GM18498 (cell line): ENCODE results near the gene POLDIP2.

ENCODE experiments used
- ATAC-seq: cut with Tn5 transposase; IDR thresholded peaks from one replicate; pipeline ENCODE4 v1.9.1; 2021; ENCODE audit warnings: mild to moderate bottlenecking, moderate library complexity; ENCODE audit not compliant: unreplicated experiment

The POLDIP2 gene

DNA sequence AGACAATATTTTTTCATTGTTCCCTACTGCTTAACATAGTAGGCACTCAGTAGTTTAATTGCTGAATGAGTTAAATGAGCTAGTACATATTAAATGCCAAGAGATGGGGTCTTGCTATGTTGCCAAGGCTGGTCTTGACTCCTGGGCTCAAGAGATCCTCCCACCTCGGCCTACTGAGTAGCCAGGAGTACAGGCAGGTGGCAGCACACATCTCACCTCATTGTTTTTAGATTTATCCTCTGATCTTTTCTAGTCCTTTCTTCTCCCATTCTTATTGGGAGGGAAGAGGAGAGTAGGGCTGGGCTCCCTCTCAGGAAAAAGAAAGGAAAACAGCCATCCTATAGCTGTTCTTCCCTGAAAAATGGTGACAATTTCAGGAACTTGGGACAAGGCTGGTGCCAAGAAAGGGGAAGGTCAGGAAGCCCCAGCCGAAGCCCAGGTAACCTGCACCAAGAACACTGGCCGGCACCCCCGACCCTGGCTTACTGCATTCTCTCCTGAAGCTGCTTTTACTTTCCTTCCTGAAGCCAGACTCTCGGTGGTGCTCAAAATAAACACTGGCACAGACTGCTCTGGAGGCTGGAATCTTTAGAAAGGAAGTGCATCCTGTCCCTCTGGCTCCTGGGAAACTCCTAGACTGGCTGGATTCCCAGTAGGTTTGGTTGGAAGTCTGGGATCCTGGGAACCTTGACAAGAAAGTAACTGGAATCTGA, 19.1 kb downstream of the POLDIP2 start:
- no peak for ATAC-seq

DNA sequence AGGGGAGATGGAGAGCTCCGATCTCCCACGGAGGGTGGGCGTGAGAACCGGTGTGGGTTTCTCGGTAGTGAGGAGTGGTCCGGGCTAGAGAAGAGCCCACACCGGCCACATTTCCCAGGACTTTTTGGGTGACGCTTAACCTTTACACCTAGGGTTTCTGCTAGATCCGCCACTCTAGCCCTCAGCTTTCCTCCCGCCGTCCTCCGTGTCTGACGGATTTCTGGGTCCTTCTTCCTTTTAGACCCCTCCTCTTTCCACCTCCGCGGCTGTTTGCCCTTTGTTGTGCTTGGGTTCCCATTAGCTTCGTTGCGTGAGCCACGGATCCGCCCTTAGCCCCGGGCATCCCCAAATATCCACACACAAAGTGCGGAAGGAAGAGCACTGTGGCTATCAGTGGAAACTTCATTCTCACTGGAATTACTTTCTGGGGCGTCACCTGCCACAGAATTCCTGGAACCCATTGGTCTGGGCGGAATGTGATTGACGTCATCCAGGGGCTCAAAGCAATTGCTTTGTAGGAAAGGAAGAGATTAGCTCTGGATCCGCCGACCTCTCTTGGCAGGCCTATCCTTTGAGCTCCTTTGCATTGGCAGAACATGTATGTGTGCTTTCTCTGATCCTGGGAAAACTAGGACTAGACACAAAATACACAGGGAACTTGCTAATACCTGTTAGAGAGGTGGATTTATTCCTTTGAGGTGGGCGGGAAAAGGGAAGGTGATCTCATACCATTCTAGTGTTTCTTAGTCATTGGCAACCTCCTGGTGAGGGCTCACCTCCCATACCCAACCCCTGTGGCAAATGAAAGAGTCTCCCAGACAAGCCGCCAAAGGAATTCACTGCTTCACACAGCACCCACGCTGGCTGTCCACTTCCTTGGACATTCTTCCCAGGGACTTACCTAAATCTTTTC, 21.1 kb downstream of the POLDIP2 start:
- ATAC-seq = no peak

DNA sequence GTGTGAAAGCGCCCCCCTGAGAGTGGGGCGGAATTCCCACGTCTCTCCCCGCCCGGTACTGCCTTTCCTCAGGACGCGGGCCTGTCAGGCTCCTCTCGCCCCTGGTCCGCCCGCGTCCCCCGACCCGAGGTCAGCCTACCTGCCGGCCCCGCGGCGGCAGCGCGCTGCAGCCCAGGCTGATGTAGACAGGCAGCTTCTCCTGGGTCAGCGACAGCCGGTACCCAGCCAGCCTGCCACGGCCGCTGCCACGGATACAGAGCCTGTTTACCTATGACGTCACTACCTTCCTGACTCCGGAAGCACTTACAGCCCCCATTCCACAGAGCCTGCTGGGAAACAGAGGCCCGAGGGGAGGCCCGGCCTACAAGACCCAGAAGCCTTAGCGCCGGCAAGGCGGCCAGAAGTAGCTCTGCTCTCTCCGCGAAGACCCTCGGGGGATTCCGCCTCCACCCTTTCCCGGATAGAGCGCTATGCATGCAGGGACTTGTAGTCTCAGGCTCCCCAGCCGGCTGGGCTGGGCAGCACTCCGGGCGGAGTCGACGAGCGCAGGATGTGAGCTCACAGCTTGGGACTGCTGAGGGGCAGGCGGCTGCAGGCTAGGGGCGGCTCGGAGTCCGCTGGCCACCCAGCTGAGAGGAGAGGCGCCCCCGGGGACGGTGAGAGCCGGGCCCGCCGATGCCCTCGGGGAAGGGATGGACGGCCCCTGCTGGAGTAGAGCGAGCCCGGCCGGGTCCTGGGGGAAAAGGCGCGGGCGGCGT, 21.9 kb downstream of the POLDIP2 start, which contains the start of the genes IFT20 and TNFAIP1:
Gene IFT20, minus strand, starts transcription at position 272 of the 758 bp plus-strand sequence. CDS start 3,487 bp downstream, outside the sequence.
Gene TNFAIP1, plus strand, starts transcription at position 561 of the 758 bp plus-strand sequence. CDS start 3,761 bp downstream, outside the sequence.
- ATAC-seq = peak; percentile 96

DNA sequence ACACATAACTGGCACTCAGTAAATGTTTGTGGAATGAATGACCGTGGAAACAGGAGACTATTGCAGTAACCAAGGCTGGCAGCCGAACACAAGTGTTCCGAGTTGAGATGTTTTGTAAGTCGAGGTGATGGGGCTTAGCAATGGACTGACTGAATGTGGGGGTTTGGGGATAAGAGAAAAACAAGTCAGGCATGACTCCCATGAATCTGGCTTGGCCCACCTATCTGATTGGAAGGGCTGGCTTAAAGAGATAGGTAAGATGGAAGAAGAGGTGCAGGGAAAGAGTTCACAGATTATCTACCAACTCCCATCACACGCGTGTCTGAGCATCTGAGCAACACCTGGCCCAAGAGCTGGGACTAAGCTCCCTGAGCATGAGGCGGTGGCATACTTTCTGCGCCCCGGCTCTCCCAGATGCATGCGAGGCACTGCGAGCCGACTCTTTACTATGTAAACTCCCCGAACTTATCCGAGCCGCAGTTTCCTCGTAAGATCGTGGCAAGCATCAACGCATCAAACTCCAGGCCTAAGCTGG, 22.6 kb downstream of the POLDIP2 start:
- no peak for ATAC-seq

DNA sequence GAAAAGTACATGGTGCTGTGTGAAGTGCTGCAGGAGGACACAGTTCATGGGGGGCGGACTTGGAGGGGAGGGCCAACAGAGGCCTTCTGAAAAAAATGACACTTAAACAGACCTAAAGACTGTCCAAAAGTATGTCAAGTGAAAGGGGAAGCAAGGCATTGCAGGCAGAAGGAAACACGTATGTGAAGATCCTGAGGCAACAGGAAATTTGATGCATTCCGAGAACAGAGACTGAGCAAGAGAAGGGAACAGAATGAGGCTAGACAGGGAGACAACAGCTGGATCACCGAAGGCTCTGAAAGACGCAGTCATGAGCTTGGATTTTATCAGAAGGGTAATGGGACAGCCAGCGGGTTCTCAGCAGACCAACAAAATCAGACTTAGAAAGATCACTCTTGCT, 23.2 kb downstream of the POLDIP2 start:
- ATAC-seq = no peak

DNA sequence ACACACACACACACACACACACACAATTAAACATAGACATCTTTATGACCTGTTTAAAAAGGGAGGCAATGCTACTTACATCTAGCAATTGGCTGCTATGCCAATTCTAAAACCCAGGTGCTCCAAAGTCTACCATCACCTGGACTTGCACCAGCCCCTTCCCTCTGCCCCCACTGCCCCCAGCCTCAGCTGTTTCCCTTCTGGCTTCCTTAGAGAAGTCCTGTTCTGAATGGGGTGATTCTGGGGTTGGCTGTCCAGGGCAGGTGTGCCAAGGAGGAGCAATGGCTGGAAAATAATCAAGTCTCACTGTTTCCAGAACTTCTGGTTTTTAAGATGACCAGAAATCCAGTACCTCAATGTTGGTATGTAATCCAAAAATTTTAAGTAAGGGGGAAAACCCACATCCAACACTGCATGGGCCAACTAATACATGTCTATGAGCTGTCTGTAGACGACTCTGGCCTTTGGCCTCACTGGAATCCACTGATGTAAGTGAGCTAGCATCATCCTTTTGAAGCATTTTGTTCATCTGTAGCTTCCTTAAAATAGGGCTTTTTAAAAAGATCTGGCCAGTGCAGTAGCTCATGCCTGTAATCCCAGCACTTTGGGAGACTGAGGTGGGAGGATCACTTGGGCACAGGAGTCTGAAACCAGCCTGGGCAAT, 24.1 kb downstream of the POLDIP2 start:
- ATAC-seq = no peak

DNA sequence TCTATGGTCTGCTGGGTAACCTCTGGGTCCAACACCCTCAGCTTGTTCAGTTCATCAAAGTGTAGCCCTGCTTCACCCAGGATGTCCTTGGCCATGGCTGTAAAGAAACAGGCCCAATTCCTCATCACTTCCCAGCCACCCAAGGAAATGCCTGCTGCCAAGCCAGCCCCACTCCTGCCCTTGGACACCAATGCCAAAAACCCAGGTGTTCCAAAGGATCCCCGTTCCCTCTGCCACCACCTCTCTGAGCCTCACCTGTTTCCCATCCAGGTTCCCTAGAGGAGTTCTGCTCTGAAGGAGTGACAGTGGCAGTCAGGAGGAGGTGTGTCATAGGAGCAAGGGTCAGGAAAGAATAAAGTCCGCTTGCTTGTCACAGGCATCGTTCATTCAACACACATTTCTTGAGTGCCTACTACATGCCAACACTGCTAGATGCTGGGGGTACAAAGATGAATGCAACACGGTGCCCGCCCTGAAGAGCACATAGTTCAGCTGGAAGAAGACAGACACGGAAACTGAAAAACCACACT, 25.4 kb downstream of the POLDIP2 start:
- no peak for ATAC-seq

DNA sequence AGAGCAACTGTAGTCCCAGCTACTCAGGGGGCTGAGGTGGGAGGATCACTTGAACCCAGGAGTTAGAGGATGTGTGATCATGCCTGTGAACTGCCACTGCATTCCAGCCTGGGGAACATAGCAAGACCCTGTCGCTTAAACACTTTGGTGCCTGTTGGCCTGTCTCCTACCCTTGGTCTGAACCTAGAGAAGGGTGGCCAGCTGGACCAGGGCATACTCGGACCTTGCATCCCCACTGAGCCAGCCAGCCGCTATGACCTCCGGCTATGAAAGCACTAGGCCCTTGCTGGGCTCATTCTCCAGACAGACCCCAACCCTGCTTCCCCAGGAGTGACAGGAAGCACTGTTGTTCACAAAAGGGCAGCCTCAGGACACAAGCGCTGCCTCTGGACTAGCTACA, 26.7 kb downstream of the POLDIP2 start:
- ATAC-seq = no peak

DNA sequence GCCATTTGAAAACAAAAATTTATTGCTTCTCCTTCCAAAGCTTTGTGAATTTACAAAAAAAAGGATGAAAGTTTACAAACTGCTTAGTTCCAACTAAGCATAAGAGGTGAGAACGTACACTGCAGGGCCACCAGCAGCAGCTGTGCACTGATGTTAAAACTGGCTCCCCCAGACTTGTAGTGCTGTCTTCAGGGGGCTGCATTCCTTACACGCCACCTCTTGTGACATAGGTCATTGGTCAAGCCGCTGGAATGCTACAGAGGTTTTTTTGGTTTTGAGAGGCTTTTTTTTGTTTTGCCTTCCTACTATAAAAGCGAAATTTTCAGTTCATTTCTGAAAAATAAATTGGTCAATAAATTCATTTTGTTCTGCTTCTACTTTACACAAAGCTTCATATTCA, 29.0 kb downstream of the POLDIP2 start:
- no peak for ATAC-seq

DNA sequence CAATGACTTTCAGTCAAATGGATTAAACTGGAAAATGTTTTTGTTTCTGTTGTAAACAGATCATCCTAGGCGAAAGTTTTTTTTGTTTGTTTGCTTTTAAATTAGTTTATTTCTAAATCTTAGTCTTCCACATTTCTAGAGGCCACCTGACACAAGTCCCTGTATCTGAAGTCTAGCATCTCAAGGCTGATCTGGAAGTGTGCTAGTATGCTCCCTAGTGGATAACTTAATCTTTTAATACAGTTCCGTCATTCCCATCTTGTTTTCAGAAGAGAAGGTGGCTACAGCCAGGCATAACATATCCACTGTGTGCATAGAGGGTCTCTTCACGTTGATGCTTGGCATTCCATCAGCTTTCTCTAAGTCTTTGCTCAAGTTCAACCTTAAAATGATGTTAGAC, 29.6 kb downstream of the POLDIP2 start:
- no peak for ATAC-seq

DNA sequence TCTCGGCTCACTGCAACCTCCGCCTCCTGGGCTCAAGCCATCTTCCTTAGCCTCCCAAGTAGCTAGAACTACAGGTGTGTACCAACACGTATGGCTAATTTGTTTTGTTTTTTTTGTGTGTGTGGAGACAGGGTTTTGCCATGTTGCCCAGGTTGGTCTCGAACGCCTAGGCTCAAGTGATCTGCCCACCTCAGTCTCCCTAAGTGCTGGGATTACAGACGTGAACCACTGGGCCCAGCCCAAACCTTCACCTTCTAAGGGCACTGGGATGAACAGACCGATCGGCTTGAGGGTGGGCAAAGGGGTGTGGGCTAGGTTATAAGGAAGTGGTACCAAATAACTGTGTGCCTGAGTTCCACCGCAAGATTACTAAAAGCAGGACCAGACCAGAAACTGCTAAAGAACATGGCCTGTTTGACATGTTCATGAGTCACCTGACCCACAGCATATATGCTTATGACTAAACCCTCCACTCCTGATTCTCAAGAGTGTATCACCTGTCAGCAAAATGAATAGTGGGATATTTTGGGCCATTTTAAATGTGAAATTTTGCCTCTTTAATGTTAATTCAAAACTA, 30.2 kb downstream of the POLDIP2 start:
- ATAC-seq = peak; percentile 73

DNA sequence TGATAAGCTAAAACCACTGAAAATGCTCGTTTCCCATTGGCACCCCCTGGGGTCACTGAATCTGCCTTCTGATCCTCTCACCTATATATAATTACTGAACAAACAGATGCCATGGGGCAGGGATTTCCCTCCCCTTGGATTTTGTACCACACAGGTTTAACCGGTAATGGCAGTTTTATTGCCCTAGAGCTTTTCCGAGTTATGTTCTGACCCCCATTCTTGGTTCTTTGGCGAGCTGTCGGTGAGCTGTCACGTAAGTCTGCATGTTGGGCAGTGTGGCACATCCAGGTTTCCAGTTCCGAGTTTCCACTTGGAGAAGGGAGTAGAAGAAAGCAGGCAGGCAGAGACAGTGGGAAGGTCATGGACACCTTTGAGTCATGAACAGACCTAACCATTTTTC, 31.2 kb downstream of the POLDIP2 start:
- ATAC-seq = no peak

DNA sequence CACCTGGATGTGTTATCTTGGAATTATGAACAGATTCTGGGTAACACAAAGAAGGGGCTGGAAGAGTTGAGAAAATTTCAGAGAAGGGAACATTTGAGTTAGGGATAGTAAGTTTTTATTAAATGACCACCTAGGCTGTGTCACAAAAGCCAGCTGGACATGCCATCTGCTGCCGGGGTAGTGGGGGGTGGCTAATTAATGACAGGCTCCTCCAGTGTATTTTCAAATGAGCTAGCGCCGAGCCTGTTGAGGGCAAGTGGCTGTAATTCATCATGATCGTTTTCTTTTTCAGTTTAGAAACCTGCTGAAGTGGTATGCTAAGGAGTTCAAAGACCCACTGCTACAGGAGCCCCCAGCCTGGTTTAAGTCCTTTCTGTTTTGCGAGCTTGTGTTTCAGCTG, 32.1 kb downstream of the POLDIP2 start:
- no peak for ATAC-seq

DNA sequence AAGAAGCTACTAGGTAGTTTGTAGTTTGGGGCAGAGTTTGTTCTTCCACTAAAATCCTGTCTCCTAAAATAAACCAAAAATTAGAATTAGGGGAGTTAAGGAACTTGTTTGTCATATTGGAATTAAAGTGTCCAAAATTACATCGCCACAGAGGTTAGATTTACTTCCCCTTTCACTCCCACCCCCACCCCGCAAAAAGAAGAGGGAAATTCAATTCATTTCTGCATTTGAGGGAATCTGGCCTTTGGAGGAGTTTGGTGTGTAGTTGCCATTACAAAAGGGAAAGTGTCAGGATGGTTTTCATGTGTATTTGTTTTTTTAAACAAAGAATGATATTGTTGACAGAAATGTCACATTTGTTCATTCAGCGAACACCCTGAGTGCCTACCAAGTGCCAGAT, 32.5 kb downstream of the POLDIP2 start:
- no peak for ATAC-seq

DNA sequence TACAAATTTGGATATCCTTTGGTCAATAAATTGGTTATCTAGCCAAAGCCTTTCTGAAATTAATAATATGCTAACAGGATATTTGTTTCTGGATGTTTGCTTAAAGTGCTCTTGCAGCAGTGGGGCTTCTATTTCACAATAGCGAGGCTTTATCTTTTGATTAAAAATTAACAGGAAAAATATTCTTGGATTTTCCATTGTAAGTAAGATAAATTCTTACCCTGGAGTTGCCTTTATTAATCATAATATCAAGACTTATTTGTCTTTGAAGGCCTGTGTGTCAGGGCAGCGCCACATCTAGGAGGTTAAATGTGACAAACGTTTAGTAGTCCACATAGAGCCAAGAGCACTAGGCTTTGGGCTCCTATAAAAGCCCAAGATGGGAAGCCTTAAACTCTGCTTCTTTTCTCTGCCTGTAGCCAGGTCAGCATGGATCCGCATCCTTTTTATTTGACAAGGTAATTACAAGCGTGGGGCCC, 33.0 kb downstream of the POLDIP2 start:
- no peak for ATAC-seq

DNA sequence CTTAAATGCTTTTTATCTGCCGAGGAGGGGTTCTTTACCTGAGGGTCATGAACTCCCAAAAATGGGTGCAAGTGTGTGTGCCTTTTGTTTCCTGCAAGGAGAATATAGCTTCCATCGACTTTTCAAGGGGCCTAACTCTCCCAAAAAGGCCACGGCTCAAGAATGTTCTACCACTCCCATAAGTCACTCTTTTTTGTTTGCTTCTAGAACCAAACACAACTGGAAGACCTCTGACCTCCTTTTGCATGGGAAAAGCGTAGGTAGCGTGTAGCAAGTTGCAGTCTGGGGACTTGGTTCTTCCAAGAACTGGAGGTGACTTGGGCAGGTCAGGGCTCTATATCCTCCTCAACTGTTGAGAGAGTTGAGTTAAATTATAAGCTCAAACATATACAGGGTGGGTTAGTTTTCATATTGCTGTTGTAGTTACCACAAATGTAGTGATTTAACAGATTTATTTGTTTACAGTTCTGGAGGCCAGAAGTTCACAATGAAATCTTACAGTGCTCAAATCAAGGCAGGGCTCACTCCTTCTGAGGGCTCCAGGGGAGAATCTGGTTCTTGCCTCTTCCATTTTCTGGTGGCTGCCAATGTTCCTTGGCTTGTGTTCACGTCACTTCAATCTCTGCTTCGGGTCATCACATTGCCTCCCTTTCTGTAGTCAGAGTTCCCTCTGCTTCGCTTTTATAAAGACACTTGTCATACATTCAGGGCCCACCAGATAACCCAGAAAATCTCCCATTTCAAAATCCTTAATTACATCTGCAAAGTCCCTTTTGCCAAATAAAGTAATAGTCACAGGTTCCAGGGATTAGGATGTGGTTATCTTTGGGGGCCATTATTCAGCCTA, 36.9 kb downstream of the POLDIP2 start:
- no peak for ATAC-seq

DNA sequence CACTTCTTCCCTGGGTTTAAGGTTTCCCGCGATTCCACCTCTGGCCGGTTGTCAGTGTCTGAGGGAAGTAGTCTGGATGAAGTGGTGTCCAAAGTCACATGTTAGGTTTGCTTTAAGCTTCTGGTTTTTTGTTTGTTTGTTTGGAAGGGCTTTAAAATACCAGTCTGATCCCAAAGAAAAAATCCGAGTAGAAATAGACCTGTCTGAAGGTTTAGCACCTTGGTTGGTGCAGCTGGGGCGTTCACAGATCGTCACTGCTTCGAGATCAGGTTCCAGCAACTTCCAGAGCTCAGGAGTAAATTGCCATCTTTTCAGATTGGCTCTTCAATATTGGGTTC, 37.8 kb downstream of the POLDIP2 start:
- ATAC-seq = no peak

DNA sequence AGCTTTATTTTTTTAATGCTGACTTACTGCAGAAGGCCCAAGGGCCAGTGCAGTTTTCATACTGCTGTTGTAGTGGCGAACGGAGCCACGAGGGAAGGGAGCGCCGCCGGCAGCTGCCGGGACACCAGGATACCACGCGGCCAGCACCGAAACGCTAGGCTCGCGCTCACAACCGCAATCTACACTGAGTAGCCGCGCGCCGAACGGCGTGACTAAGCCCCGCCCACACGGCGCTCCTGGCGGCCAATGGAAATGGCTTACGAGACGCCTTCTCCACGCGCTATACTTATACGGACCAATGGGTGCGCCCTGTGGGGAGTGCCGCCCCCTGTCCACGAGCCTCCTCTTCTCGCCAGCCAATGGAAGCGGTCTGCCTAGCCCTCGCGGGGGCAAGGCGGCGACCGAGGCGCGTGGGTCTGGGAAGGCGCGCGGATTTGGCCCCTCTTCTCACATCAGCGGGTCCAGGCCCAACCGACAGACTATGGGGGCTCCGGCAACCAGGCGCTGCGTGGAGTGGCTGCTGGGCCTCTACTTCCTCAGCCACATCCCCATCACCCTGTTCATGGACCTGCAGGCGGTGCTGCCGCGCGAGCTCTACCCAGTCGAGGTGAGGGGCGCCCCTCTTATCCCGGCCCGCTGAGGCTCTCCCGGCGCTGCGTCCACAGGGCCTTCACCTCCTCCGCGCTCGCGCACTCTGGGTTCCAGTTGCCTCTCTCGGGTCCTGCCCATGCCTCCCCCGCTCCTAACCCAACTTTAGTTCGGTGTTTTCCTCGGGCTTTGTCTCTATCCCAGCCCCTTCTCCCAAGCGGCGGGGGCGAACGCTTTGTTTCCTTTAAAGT, 38.3 kb downstream of the POLDIP2 start, which contains the start of gene TMEM97:
Gene TMEM97, plus strand, starts transcription at position 442 of the 839 bp plus-strand sequence. Its CDS starts 40 bp downstream, at position 482.
- peak; percentile 96 for ATAC-seq
